MCF 10A (cell line): ENCODE measurements around the gene TMEM164. TPM values are rescaled to one million over a fixed set of nuclear protein-coding genes. Genes with fewer than 3 reads are reported as not detected.
A peak's percentile ranks its signal among the peaks of the same experiment; 100 is the strongest.

Source experiments
- BruUV-seq: library from RNA; stranded (reverse); fragments of 400-500 nt; replicated peaks from 2 replicates; lab custom pipeline; 2021; lab: Mats Ljungman, UMichigan
- CTCF ChIA-PET: fragments of 300-600 bp; sonication (Branson Sonifier 250); formaldehyde crosslinking; extraction: SDS; loops from one replicate; lab custom pipeline; 2021; ENCODE audit warnings: antibody characterized with exemption, inconsistent platforms; lab: Yijun Ruan, JAX
- POLR2A ChIA-PET: fragments of 300-600, 350-650 bp; sonication (Branson Sonifier 250); formaldehyde crosslinking; extraction: SDS; loops from one replicate; lab custom pipeline; 2020; ENCODE audit warnings: antibody characterized with exemption, inconsistent platforms; lab: Yijun Ruan, JAX
- DNase-seq: peaks from one replicate; pipeline ENCODE4 v3.0.0-alpha.2; 2018; ENCODE audit not compliant: unreplicated experiment
- H3K27ac Mint-ChIP-seq: one replicate; pipeline ENCODE4 v1.8.0; 2022; ENCODE audit warnings: mild to moderate bottlenecking, low read depth, mixed read lengths; ENCODE audit not compliant: unreplicated experiment
- H3K27me3 Mint-ChIP-seq: one replicate; pipeline ENCODE4 v1.8.0; 2022; ENCODE audit warnings: mixed read lengths; ENCODE audit not compliant: insufficient read depth, unreplicated experiment
- H3K36me3 Mint-ChIP-seq: one replicate; pipeline ENCODE4 v1.8.0; 2022; ENCODE audit warnings: mild to moderate bottlenecking, moderate library complexity, mixed read lengths; ENCODE audit not compliant: insufficient read depth, unreplicated experiment
- H3K4me1 Mint-ChIP-seq: one replicate; pipeline ENCODE4 v1.8.0; 2022; ENCODE audit warnings: mixed read lengths; ENCODE audit not compliant: insufficient read depth, unreplicated experiment
- H3K4me3 Mint-ChIP-seq: one replicate; pipeline ENCODE4 v1.8.0; 2022; ENCODE audit warnings: mild to moderate bottlenecking, moderate library complexity, mixed read lengths; ENCODE audit not compliant: unreplicated experiment
- H3K9me3 Mint-ChIP-seq: one replicate; pipeline ENCODE4 v1.8.0; 2022; ENCODE audit warnings: mixed read lengths; ENCODE audit not compliant: unreplicated experiment
- intact Hi-C: fragments of 100-400 bp; cut with micrococcal nuclease; formaldehyde crosslinking; loops from 2 replicates; pipeline ENCODE4 v1.14.1; 2022
- total RNA-seq: library from RNA; stranded (reverse); gene quantifications from 2 replicates; pipeline ENCODE4 v1.2.3, GENCODE V29; 2022
- TF ChIP-seq, protein P1 (sequence below): fragments of 200-600 bp; IDR thresholded peaks from one replicate; pipeline ENCODE4 v1.8.0; 2022; ENCODE audit warnings: antibody characterized with exemption, mild to moderate bottlenecking; ENCODE audit not compliant: unreplicated experiment

Gene TMEM164
- total RNA-seq, 1 experiment from 2014 or later, result 39.2 TPM

GRCh38 chrX:110172215-110172614 lies 169.3 kb downstream of the TMEM164 start:
- BruUV-seq, result no TSS peak
- ChIA-PET POLR2A (interaction anchor here (1.5 kb wide), 1 partner anchor 146 kb away, joined by 5 read pairs; the partner anchor contains the start of gene AMMECR1), CTCF (interaction anchor here (0.6 to 1.5 kb wide), 2 partner anchors 11 to 36 kb away, joined by 3 to 5 read pairs; no protein-coding TSS in a partner anchor)
- no peak overlapping the region for H3K4me3 Mint-ChIP-seq
- intact Hi-C loops, result no loop called here
- H3K9me3 Mint-ChIP-seq, result no peaks in the 10 kb centered on the region
- H3K27me3 Mint-ChIP-seq, result peaks cover 30% of the 10 kb centered on the region
- H3K27ac Mint-ChIP-seq, result peak overlapping the region; percentile 62
- H3K36me3 Mint-ChIP-seq, result peaks cover 34% of the 10 kb centered on the region
- TF ChIP-seq, protein P1, sequence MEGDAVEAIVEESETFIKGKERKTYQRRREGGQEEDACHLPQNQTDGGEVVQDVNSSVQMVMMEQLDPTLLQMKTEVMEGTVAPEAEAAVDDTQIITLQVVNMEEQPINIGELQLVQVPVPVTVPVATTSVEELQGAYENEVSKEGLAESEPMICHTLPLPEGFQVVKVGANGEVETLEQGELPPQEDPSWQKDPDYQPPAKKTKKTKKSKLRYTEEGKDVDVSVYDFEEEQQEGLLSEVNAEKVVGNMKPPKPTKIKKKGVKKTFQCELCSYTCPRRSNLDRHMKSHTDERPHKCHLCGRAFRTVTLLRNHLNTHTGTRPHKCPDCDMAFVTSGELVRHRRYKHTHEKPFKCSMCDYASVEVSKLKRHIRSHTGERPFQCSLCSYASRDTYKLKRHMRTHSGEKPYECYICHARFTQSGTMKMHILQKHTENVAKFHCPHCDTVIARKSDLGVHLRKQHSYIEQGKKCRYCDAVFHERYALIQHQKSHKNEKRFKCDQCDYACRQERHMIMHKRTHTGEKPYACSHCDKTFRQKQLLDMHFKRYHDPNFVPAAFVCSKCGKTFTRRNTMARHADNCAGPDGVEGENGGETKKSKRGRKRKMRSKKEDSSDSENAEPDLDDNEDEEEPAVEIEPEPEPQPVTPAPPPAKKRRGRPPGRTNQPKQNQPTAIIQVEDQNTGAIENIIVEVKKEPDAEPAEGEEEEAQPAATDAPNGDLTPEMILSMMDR, result no peak
- DNase-seq, result no peak
- H3K4me1 Mint-ChIP-seq, result peaks cover 31% of the 10 kb centered on the region

DNA sequence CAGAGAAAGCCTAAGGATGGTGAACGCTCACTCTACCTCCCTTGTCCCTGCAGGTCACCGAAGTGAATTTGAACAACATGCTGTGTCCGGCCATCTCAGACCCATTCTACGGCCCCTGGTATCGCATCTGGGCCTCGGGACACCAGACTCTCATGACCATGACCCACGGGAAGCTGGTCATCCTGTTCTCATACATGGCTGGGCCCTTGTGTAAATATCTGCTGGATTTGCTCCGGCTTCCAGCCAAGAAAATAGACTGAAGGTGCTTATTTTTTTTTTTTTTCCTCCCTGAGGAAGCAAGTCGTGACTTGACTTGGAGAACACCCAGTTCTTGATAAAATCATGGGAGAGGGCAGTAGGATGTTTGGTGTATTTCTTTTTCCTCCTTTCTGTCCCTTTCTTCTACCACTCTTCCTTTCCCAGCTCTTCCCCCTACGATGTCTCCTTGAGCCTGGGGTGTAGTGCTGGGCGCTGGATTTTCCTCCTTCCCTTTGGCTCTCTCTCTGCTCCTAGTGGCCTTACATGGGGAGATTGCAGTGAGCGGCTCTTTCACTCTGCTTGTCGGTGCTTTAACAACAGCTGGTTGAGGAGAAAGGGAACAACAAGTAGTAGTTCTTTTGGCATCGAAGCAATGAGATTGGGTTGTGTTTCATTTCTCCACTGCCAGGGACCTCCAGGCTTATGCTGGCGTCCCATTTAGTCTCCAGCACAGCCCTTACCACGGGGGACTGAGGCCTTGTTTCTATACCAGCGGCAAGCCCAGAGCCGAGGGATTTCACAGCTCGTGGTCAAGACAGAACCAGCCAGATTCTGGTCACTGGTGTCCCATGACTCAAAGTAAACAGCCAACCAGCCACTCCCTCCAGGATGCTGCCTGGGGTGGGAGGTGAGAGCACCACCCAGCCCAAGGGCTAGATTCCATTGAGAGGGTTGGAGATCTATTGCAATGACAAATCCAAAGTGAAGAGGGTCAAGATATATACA lies 170.6 kb downstream of the TMEM164 start:
- H3K27ac Mint-ChIP-seq, result peak overlapping the region; percentile 62
- H3K36me3 Mint-ChIP-seq, result peaks cover 46% of the 10 kb centered on the region

DNA sequence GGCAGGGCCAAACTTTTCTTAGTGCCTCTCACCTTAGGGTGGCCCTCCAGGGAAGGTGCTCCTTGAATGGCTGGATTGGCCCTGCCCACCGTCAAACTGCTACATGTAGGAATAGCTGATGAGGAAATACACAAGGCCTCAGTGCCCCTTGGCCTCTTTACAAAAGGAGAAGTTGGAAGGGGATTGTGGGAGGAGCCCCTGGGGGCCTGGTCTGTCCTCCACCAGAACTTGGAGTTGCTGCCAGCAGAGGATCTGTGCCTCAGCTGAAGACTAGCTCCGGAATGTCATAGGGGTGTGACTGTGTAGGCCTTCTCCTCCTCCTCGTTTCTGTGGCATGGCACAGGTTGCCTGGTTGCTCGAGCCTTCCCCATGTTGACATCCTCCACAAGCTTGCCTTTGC lies 172.2 kb downstream of the TMEM164 start:
- H3K27me3 Mint-ChIP-seq, result peaks cover 42% of the 10 kb centered on the region
- DNase-seq, result no peak
- BruUV-seq, result no TSS peak
- peak overlapping the region; percentile 40 for H3K27ac Mint-ChIP-seq
- H3K36me3 Mint-ChIP-seq, result peaks cover 49% of the 10 kb centered on the region
- intact Hi-C loops, result no loop called here
- H3K4me3 Mint-ChIP-seq, result no peak overlapping the region
- no peaks in the 10 kb centered on the region for H3K9me3 Mint-ChIP-seq
- TF ChIP-seq, protein P1, result no peak
- ChIA-PET CTCF (interaction anchor here (0.6 to 2.2 kb wide), 6 partner anchors 14 to 734 kb away, joined by 3 to 13 read pairs (median 3); no protein-coding TSS in a partner anchor), POLR2A (interaction anchor here (0.6 to 1.2 kb wide), 5 partner anchors 13 to 148 kb away, joined by 3 read pairs; no protein-coding TSS in a partner anchor)
- peaks cover 31% of the 10 kb centered on the region for H3K4me1 Mint-ChIP-seq

More for the DNA sequence above, 170.6 kb downstream of the TMEM164 start:
- intact Hi-C loops, result no loop called here
- Mint-ChIP-seq H3K4me1 (peaks cover 30% of the 10 kb centered on the region), H3K9me3 (no peaks in the 10 kb centered on the region), H3K27me3 (peaks cover 39% of the 10 kb centered on the region), H3K4me3 (peak overlapping the region; percentile 6)
- ChIA-PET POLR2A (interaction anchor here (0.6 to 2.1 kb wide), 9 partner anchors 56 to 239 kb away, joined by 3 to 8 read pairs (median 3); partner anchors contain the start of gene AMMECR1), CTCF (interaction anchor here (0.6 to 2.2 kb wide), 8 partner anchors 9 to 264 kb away, joined by 3 to 13 read pairs (median 4); no protein-coding TSS in a partner anchor)
- TF ChIP-seq, protein P1, result no peak
- DNase-seq, result peak; percentile 71
- TSS peak; percentile 16 for BruUV-seq
